Inferior parietal cortex (tissue), 1 donor: ENCODE data around the gene AGBL1.

Experiments
- DNase-seq: peaks from one replicate; pipeline ENCODE4 v3.0.0-alpha.2; 2016; ENCODE audit errors: extremely low spot score

Gene AGBL1

DNA sequence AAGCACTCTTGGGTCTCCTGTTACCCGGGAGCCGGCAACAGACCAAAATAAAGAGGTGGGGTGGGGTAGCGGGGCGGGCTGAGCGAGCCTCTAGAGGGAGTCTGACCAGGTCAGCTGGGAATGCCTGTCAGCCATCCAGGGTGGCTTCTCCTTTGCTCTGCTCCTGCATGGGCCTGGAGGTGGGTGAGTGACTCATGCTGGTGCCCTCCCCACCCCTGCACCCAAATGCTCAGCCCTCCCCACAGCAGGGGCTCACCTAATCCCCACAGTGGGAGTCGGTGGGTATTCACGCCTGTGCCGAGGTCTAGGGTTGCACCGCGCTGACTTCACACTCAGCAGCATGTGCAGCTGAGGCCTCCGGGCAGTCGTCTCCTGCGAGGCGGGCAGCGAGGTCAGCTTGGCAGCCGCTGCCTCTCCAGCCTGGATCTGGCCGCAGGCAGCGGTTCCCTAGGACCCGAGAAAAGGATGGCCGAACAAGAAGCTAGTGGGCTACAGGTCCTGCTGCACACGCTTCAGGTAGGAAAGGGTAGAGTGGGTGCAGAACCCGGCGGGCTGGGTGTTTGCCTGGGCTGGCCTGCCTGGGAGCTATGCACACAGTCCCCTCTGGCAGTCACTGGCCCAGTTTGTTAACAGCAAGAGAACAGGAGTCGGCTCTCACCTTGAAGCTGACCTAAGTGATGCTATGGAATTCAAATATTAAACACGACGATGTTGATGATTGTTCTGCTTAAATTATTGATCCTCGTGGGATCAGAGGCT, at the start of gene AGBL1:
Gene AGBL1, plus strand, starts transcription at position 364 of the 759 bp plus-strand sequence.
- DNase-seq, result no peak

DNA sequence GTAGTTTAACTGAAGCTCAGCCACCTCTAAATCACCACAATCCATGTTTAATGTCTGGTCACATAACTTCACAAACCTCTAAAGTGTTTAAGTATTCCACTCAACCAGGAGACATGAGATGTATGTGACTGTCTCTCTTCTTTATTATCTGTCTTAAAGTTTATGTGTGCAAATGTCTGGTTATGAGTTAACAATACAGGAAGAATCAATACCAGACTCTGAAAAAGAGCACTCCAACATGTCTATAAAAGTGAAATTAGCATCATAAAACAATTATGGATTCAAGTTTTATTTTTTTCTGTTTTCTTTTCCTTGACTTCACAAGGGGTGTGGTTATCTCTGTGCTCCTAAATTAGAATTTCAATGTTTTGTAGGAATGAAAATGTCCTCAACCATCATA, 44.8 kb upstream of the AGBL1 start:
- no peak for DNase-seq

DNA sequence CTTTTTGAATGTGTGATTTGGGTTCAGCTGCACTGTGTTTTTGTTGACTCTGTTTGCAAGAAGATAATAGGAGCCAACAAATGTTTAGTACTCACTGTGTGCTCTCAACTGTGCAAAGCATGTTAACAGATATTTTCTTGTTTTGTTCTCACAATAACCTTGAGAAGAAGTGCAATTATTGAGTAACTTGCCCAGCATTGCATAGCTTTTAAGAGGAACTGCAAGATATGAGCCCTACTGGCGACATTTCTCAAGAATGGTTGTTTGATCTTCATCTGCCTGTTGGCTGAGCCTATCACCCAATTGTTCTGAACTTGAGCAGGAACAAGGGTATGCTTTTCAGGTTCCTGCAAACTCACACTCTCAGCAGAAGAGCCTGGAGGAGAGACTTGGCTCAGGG, 43.4 kb upstream of the AGBL1 start:
- DNase-seq, result no peak

DNA sequence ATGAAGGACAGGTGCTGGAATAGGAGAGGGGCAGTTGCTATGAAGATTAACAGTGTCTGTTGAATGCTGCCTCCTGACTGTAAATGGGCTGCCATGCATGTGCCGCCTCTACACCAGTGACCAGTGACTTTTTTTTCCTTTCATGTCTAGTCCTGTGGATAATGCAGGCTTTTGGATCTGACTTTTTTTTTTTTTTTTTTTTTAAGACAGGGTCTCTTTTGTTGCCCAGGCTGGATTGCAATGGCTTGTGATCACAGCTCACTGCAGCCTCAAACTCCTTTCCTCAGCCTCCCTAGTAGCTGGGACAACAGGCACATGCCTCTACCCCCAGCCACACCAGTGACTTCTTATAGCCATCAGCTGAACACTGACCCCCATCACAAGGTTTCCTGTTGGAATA, 41.2 kb upstream of the AGBL1 start:
- DNase-seq, result no peak

DNA sequence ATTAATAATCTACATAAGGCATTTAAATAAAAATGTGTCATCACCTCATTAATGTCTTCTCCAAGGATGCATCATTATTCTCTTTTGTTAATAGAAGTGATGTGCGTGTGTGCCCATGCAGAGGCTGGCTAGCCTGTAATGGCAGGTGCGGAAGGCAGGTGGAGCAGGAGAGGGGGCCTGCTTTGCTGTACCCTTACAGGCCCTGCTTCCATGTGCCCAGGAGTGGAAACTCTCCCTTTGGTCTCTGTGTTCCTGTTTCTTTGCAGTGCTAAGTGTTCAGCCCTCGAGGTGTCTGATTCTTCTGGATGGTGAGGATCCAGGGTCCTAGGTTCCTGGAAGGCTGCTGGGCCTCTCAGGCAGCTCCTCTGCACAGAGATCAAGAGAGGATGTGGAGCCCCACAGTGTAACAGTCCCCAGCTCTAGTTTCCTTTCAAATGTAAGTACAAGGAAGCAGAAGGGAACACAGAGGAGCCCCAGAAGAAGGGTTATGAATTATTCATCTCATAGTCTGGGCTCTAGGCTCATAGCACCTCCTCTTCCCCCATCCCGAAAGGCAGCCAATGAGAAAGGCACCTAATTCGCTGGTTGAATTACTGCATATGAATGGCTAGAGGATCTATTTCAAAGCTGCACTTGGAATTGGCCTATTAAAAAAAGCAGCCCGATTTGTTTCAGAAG, 39.2 kb upstream of the AGBL1 start:
- peak; percentile 22 for DNase-seq

DNA sequence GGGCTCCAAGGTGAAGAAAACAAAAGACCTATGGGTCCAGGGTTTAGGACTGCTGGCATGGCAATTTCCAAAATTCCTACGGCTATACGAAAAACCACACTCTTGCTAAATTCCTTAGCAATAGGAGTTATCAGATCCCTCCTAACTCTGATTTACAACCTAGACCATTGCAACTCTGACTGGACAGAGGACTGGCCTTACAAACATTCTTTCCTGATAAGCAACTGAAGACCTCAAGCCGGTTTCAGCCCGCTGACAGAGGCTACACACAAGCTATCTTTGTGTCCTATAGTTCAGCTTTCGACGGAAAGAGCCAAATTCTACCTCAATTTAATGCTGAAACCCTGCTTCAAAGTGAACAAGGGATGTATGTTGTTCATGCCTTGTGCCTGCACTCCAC, 38.3 kb upstream of the AGBL1 start:
- DNase-seq, result no peak

DNA sequence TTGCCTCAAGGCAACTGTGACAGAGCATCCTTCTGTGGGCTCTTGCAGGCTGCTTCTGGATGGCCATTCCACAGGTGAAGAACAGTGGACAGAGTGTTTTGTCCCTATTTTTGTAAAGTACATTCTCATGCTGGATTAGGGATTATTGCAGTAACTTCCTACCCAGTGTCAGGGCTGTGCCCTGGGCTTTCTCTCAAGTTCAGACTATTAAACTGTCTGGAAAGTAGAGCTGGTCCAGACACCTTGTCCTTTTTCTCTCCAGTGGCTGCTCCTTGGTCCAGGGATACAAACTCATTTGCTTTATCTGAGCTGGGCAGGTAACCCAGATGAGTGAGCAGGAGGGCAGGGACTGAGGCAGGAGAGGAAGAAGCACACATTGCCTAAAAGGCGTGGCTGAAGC, 37.4 kb upstream of the AGBL1 start:
- no peak for DNase-seq

DNA sequence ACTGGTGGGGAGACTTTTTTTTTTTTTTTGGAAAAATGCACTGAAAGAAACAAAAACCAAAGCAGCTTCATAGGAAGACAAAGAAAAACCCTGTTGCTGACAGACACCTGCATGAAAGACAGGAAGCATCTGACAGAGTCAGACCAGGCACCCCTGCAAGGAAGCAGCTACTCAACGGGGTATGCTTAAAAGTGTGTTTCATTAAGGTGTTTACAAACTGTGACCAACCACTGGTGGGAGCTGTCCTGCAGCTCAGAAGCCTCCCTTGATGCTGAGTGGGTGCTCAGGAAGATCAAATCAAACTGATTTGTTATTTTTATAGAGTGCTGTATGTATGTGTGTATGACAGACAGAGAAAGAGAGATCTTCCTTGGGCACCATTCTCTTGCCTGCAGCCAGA, 34.7 kb upstream of the AGBL1 start:
- no peak for DNase-seq

DNA sequence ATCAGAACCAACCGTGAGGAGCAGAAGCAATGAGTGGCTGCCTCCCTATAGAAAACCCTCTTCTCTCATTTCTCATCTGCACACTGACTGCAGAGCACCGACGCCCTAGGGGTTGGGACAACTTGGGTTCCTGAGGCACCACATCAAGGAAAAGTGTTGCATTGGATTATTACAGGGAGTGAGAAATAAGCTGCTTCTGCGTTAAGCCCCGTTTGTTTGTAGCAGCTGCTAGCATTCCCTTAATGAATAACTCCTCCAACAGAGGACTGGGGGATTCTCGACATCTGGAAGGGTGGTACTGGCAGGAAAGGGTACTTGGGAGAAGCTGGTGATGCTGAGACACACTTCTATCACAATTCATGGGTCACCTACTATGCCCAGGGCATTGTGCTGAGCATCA, 25.3 kb upstream of the AGBL1 start:
- DNase-seq, result no peak

DNA sequence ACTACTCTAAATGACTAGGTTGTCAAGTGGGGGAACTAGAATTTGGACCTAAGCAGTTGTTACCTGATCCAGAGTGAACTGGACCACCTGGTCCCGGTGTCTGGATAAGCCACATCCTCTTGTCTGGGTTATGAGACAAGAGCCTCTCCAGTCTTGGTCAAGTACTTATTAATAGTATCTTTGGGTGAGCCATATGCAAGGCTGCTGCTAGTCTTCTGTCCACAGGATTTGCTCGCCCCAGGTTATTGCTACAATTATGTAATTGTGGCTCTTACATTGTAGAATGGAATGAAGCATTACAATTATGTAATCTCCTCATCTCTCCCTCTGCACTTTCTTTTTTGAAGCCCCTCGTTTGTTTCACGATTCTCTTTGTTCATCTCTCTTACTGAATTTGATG, 24.0 kb upstream of the AGBL1 start:
- DNase-seq, result no peak

DNA sequence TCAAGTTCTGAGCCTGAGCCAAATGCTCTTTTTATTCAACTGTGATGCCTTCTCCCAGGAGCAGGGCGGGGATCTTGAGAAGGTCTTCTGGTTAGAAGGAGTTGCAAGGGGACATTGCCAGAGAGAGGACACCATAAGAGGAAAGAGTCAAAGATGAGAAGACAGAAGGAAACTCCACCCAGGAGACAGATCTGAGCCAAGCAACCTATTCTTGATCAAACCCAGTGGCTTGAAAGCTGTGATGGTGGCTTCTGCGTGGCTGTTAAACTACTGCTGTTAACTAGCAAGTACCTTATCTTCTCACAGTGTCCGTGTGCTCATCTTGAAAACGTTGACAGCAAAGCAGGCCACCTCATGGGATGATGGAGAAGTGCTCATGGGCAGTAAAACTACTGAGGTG, 19.8 kb upstream of the AGBL1 start:
- no peak for DNase-seq

DNA sequence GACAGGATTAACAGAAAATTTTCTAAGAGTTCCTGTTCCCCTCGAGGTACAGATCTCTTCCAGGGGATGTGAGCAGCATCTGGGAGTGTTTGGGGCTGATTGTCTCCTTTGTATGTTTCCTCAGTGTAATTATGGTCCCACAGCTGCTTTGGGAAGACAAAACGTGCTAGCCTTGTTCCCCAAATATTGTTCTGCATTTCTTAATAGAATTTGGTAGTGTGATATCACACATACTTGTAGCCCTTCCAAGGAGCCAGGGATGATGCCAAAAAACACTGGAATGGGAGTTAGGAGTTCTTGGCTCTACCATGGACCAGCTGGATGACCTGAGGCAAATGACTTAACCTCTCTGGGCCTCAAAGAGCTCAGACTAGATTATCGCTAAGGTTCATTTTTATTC, 19.0 kb upstream of the AGBL1 start:
- no peak for DNase-seq

DNA sequence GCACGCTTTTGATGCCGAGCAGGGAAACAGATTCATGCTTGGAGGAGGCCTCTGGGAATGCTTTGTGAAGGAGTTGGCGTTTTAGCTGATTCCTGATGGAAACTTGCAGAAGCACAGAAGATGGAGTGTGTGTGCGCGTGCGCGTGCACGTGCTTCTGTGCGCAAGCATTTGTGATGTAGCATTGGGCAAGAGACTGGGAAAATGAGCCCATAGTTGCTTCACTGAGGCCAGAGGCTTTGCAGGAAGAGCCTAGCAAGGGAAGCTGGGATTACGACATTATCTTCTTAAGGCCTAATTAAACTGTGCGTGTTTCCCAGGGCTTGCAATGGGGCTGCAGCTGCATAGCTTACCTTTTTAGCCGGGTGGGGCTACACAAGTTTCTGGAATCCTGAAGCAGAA, 18.1 kb upstream of the AGBL1 start:
- DNase-seq, result no peak

DNA sequence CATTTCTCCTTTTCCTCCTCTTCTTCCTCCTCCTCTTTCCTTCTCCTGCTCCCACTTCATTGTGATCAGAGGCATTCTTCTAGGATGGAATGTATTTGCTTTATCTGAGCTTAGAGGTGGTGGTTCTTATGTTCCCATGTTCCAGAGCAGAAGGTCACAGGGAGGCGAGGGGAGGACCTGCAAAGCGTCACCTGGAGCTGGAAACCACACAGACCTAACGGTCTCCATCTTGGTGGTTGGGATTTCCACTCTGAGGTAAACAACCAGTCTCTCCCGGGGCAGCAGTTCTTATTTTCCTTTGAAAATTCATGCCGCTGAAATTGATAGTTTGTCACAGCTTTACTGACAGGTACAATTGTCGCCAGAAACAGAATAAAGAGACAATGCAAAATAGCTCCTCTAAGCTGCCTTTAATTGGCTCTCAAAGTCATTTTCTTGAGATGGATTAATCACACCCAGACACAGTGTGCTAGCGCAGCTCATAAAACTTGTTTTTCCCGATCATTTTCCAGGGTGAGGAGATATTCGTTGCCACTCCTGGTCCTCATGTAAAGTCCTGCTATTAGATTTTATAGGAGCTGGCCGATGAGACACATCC, 16.9 kb upstream of the AGBL1 start:
- no peak for DNase-seq

DNA sequence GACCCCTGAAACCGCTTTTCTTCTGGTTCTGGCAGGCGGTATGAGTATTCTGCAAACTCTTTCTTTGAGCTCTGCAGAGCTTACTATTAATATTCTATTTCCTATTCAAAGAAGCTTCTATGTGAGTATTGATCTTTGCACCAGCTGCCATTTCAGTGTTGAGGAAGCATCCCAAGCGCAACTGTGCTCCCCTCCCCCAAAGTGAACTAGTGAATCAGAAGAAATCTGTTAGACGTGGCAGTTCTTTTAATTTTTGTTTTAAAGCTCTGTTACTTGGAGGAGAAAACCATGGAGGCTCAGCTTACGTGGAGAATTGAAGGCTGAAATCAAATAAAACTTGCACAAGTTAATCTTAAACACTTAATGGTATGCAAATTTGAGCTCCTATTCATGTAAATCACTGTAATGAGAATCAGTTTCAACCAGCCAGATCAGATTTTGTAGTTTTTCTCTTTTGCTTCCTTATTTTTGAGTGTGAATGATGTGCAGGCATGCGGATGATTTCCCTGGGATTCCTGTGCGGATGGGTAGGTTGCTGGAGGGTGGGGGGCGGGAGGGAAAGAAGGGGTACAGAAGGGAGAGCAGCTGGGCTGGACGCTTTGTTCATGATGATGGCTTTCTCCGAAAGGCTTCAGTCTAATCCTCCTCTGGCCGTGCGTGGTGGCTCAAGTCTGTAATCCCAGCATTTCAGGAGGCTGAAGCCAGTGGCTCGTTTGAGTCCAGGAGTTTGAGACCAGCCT, 16.1 kb upstream of the AGBL1 start:
- DNase-seq, result no peak

DNA sequence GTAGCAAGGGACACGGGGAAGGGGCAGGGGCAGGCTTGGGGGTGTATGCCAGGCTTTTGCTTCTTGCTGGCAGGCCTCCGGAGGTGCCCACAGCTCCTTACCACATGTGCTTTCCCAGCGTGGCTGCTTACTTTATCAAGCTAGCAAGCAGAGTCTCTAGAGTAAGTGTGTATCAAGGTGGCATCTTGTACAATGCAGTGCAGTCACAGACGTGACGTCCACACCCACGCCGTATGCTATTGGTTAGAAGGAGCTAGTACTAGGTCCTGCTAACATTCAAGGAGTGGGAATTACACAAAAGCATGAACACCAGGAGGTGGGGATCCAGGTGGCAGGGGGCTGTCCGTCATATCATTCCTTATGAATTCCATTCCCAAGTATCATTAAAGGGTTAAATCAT, 15.3 kb upstream of the AGBL1 start:
- no peak for DNase-seq

DNA sequence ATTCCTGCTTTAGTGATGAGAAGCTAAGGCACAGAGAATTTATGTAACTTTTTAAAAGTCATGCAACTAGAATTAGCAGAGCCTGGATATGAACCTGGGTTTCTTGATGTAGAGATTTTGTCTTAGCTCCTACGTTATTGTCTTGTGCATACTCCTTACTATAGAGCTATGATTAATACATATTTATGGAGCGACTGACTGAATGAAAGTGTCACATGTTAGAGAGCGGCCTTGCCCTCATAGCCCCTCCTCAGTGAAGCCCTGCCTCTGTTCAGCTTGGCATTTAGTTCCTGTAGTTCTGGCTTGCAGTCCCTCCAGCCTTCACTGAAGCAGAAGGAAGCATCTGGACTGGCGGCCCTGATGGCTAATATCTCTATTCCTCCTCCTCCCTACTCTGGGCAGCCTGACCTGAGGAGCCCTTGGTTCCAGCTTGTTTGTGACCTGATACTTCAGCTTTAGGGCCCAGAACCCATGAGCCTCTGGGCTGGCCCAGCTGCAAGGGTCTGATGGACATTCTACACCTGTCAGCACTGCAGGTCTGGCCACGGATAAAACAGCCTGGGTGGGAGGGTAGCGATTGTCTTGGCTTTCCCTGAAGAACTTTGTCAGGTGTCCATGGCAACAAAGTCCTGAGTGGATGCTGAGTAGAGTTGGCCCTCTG, 13.4 kb upstream of the AGBL1 start:
- DNase-seq, result no peak

DNA sequence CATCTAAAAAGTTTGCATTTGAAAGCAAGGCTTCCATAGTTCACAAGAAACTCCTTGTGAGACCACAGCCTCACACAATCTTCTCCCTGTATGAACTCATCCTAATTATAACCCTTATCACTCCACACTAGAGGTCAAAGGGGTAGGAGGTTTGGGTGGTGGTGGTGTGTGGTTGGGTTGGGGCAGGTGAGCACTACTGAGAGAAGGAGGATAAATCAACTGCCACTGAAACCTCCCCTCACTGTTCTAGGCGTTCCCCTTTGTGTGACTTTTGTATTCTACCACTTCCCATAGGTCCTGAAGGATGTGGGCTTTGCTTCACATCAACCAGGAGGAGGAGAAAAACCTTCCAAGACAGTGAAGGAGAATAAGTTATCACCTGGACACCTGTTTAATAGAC, 6.4 kb upstream of the AGBL1 start:
- no peak for DNase-seq

DNA sequence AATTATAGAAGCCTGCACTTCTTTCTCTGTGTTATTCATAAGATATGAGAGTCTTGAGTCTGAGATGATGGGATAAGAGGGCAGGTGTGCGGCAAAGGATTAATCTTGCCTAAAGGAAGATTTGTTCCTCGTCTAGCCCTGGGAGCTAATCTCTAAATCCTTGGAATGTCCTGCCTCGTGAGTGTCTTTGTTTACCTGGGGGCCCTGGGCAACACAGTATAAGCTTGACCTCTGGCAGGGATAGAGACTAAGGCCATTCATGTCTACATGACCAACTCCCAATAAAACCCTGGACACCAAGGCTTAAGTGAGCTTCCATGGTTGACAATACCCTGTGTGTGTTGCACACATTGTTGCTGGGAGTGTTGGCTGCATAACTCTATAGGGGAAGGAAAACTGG, 3.2 kb upstream of the AGBL1 start:
- no peak for DNase-seq

DNA sequence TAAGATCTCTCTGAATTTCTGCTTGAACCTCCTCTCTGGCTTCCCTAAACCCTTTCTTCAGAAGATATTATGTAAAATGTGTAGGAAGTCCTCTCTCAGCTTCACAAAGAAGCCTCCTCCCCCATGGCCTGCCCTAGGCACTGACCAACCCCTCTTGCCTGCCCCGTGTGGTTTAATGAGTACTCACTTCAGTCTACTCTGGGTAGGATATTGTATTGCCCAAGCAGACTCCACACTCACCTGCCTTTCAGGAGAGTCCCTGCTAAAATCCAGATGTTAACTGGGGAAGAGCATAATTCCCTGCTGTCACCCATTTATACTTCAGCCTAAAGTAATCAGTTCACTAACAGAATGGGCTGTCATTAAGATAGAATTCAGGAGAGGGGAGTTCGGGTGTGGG, 2.6 kb upstream of the AGBL1 start:
- DNase-seq, result no peak

DNA sequence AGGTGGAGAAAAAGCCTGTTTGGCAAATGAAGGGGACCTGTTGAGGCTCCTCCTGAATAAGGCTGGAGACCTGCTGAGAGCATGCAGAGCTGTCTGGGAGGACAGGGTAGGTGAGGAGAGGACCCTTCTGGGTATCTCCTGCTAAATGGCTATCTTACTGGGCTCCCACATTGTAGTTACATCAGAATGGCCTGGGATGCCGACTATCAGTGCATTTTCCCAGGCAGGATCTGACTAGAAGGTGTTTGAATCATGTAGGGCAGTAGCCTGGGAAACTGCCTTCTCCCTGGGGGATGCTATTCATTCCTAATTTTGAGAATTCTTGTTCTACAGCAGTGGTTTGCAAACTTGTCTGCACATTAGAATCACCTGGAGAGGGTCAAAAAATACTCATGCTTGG, 631 bp downstream of the AGBL1 start:
- DNase-seq, result no peak
